HG03460 (cell line): Measurements from ENCODE around the gene GLB1L2.

ENCODE experiments used
- ATAC-seq: cut with Tn5 transposase; IDR thresholded peaks from one replicate; pipeline ENCODE4 v1.9.1; 2021; ENCODE audit not compliant: unreplicated experiment

The GLB1L2 gene

DNA sequence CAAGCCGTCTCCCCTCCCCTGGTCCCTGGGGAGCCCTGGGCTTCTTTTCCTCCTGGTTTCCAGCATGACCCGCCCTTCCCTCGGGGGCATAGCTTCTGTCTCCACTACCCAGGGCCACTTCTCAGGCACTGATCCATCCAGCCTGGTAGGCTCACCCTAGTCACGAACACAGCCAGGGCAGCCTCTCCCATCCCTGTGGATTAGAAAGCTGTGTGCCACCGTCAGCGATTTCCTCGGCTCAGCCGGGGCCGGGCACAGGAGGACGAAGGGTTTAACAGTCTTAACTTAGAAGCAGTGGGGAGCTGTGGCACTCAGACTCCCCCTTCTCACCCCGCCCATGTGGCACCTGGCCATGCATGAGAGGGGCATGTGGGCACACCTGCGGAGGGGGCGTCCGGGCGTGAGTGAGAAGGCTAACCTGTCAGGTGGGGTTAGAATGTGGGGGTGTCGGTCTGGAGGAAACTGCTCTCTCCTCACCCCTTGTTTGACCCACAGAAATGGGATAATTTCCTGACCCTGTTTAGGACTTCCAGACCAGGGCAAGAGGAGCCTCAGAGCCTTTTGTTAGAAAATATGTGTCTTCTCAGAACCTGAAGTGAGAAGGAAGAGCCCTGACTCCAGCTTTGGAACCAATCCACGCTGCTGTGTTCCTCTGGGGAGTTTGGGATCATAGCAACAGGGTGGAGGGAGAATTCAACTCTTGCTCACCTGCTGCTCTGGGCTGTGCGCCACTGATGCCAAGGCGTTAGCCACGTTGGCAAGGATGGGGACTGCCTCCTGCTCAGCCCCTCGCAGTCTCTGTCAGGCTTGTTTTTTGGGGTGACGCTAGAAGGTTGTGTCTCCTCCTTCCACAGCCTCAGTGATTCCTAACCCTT, 14.6 kb downstream of the GLB1L2 start:
- ATAC-seq = no peak

DNA sequence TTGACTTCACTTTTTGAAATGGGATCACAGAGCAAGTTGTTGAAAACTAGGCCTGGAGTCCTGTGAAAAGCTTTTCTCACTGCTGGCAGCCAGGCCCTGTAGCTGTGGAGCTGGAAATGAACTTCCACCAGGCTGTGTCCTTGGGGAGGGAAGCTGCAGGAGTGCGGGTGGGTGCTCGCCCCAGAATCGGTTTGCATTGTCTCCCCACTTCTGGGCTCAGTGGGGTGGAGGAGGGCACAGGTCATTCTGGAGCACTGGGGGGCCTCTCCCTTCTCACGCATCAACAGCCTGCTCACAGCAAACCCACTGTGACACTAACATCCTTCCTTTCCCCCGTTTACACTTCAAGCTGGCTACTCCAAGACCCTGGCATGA, 15.2 kb downstream of the GLB1L2 start:
- no peak for ATAC-seq

DNA sequence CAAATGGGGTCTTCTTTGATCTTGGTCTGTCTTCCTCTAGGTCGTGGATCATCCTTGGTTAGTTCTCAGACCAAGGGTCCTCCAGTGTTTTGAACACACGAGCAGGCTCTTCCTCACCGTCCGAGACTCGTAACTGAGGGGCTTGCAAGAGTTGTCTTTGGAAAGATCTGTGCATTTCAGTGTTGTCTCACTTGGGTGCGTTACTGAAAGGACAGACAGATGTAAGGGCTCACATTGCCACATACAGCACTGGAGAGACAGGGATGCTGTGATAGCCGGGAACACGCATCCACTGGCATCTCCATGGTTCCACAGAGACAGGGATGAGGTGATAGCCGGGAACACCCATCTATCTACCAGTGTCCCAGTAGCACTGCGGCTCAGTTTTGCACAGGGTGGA, 15.7 kb downstream of the GLB1L2 start:
- no peak for ATAC-seq

DNA sequence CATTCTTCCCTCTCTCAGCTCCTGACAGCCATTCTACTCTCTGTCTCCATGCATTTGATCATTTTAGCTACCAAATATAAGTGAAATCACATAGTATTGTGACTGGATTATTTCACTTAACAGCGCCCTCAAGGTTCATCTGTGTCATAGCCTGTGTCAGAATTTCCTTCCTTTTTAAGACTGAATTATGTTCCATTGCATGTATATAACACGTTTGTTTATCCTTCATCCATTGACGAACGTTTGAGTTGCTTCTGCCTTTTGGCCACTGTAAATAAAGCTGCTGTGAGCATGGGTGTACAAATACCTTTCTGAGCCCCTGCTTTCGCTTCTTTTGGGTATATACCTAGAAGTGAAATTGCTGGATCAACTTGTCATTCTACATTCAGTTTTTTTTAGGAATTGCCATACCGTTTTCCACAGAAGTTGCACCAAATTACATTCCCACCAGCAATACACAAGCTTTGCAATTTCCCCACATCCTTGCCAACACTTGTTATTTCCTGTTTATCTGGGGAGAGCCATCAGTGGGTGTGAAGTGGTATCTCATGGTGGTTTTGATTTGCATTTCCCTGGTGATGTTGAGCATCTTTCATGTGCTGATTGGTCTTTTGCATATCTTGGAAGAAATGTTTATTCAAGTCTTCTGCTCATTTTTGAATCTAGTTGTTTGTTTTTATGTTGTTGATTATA, 17.5 kb downstream of the GLB1L2 start:
- ATAC-seq = no peak

DNA sequence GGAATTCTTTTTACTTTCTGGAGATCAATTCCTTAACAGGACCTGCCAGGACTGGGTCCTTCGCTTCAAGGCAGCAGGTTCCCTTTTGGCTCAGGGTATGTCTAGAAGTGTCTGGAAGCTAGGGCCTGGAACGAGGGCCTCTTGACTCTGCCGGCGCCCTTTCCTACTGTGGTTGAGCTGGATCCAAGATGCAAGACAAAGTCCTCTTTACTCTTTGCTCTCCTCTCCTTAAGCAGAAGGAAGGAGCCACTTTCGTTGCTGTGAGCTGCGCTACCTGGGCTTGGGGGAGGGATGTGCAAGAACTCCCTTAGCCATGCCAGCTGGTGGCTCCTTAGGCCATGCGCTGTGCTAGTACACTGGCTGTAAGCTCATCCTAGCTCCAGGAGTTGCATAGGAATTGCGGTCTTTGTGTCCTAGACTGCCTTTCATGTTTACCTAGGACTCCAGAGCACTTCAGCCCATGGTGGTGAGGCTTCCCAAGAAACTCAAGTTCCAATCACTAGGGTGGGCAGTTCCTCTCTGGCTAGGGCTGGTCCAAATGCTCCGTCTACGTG, 18.1 kb downstream of the GLB1L2 start:
- no peak for ATAC-seq

DNA sequence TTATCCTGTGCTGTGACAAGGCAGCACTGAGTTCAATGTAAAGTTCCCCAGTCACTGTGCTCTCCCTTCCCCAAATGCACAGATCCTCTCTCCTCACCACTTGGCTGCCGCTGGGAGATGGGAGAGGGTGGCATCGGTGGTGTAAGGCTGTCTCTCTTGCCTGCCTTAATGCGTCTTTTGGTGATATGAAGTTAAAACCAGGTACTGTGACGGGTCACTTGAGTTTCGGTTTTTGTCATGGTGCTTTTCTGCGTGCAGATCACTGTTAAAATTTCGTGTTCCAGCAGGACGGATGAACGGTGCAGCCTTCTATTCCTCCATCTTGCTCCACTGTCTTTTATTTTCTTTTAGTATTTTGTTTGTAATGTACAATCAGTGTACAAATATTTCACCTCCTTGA, 18.6 kb downstream of the GLB1L2 start:
- peak; percentile 55 for ATAC-seq

DNA sequence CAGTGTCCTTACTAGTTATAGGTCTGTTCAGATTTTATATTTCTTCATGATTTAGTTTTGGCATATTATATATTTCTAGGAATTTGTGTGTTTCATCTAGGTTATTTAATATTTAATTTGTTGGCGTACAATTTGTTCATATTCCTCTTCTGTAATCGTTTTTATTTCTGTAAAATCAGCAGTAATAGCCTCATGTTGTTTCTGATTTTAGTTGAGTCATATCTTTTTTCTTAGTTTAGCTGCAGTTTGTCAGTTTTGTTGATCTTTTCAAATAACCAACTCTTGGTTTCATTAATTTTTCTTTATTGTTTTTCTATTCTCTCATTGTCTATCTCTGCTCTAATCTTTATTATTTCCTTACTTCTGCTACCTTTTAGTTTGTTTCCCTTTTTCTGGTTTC, 20.3 kb downstream of the GLB1L2 start:
- ATAC-seq = no peak

DNA sequence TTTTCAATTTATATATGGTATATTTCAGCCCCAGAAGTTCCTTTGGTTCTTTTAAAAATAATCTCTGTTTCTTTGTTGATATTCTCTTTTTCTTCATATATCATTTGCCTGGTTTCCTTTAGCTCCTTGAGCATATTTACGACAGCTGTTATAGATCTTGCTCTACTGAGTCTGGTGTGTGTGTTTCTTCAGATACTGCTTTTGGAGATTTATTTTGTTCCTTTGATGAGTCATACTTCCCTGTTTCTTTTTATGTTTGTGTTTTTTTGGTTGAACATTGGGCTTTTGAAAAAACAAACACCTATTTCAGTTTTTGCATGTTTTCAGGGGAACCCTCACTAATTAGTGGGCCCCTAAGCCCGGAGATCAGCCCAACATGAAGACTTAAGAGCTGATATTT, 23.3 kb downstream of the GLB1L2 start:
- ATAC-seq = no peak

DNA sequence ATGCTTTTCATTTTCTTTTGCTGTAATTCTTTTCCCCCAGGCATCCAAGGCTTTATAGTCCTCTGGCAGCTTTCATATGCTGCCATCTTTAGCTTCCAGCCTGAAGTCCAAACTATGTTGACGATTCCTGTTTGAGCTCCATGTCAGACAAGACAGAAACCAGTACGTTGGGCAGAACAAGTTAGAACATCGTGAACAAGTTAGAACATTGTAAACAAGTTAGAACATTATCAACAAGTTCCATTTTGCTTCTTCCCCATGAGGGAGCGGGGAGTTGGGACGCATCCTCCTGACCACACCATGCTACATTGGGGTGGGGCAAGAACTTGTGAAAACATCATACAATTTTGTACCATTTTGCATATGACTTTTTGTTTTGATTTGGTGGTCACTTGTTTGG, 23.9 kb downstream of the GLB1L2 start:
- no peak for ATAC-seq

DNA sequence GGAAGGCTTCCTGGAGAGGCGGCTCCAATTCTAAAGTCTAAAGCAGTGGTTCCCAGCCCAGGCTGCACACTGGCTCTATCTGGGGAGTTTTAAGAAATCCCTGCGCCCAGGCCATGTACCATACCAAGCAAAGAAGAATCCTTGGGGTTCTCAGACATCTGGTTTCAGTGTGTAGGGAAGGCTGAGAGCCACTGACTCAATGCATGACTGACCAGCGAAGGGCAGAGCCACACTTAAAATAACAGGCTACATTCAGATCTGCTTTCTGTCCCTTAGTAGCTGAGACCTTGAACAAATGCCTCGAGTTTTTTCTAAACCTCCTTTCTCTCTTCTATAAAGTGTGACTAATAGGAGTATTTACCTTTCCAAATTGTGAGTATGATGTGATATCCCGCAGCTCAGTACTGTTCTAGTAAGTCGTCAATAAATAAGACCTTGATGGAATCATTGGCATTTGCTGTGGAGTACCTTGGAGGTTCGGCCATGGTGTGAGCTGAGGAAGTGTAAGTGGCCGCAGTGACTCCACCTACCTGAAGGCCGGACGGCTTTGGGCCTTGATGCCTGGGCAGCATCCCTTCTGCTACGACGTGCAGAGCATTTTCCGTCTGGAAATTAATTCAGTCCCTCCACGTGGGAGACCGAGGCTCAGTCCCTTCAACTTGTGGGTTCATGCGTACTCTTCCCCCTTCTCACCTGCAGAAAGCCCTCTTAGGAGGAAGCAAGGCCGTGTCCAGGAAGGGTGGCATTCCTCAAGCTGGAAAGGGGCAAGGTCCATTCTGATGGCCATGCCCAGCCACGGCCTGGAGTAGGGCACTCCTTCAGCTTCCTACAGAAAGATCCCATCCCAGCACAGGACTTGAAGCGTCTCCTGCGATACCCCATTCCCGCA, 25.1 kb downstream of the GLB1L2 start:
- ATAC-seq = no peak

DNA sequence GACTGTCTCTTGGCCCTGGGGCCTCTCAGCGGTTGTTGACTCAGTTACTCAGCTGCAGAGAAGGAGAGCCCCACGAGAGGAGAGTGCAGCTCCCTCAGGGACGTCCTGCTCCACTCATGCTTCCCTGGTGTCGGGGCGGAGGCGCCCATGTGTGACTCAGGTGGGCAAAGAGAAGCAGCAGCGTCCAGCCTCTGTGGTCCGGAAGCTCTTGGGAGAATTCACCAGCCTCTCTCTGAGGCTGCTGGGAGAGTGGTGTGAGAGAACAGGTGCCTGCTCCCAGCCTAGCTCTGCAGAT, 25.7 kb downstream of the GLB1L2 start:
- ATAC-seq = no peak

DNA sequence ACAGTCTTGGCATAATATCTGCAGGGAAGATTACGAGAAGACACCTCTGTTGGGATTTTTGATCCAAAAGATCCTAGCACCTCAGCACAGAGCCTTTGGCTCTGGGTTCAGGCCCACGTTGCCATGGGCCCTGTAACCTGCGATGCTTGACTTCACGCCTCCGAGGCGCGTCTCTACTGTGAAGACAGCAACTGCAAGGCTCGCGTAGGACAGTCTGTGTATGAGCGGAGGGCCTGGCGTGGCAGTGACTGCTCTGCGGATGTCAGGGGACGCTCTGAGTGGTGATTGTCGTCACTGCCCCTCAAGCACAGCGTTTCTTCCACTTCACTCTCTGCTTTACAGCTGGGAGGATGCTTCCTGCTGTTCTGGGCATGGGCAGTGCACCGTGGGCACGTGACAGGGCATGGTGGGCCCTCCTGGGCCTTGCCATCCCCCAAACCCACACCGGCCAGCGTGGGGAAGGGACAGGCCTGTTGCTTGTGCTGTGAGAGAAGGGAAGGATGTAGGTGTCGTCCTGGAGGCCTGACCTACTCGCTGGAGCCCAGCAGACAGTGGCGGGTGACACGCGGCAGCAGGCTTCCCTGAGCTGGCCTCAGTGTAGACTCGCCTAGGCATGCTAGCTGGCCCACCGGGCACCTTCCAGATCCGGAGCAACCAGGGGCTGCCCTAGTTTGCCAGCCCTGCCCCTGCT, 26.5 kb downstream of the GLB1L2 start:
- no peak for ATAC-seq

DNA sequence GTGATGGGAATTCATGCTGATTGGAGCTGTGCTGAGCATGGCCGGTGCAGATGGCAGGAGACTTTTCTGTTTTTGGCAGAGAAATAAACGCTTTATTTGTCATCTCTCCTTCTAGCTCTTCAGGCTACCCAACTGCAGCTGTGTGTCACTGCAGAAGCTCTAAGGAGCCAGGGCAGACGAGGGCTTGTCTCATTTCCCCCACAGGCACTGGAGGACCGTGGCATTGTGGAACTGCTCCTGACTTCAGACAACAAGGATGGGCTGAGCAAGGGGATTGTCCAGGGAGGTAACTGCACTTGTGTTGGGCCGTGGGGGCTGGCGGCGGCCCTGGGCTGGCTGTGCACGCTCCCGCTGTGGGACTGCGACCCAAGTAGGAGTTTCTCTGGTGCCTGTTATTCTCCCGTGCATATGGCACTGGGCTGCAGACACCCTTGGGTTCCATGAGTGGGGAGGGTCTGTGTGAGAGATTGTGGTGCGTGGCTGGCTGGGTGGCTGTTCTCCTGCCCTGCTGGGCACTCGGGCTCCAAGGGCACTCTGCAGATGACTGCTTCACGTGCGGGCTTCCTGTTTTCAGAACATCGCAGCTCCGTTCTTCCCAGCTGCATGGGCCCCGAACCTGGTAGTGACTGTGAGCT, 27.2 kb downstream of the GLB1L2 start:
- ATAC-seq = no peak

DNA sequence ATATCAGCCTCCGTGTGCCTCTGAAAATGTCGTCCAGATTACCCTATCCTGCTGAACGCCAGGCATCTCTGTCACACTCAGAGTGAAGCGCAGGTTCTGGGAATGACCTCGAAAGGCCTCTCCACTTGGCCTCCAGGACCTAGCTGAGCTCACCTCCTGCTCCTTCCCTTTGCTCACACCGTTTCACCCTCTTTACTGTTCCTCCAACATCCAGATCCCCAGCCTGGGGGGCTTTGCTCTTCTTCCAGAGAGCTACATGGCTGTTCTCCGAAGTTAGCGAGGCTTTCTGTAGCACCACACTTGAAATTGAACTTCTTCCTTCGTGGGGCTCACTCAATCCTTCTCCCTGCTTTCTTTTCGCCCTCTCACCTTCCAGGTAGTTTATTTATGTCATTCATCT, 27.9 kb downstream of the GLB1L2 start:
- ATAC-seq = no peak

DNA sequence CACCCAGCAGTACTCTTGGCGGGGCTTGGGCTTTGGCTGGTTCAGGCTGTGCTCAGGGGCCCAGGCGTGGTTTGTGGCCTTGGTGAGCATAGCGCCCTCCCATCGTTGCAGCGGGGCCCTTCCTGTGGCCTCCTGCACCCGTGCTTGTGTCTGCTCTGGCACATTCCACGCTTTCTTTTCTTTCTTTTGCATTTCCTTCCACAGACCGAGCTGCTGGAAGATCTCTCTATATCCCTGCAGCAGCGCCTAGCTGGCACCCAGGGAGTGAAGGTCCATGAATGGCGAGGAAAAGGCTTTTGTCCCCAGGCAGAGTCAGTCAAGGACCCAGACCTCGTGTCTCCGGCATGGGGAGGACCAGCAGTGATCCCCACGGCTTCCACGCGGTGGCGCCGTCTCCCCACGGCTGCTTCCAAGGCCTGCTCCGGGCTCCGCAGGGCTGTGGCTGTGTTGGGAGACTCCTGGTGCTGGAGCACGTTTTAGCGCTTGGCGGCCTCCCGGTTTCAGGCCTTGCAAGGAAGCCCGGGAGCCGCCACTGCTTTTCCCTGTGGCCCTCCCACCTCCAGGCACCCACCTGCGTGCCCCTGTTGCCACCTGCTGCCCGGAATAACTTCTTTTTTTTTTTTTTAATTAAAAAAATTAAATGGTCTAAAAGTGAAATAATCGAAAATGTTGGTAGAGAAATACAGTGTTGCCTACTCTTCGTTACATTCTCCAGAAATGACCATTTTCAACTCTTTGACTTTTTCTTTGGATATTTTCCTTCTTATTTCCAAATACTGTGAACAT, 28.5 kb downstream of the GLB1L2 start:
- peak; percentile 82 for ATAC-seq

DNA sequence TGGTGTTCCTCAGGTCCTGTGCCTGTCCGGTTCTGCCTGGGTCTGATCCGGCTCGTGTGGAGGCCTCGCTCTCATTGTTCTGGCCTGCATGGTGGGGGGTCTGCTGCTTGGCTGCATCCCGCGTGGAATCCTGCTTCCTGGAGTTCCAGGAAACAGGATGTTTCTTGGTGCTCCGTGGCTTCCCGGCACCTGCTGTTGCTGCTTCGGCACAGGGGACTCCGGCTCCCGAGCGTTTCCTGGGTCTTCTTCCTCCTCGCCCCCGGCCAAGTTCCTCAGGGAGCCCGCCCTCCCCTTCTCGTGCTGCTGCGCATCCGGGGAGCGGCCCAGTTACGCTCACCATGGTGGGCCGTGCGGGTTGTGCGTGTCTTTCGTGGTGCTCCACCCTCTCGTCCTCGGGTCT, 29.9 kb downstream of the GLB1L2 start:
- no peak for ATAC-seq

DNA sequence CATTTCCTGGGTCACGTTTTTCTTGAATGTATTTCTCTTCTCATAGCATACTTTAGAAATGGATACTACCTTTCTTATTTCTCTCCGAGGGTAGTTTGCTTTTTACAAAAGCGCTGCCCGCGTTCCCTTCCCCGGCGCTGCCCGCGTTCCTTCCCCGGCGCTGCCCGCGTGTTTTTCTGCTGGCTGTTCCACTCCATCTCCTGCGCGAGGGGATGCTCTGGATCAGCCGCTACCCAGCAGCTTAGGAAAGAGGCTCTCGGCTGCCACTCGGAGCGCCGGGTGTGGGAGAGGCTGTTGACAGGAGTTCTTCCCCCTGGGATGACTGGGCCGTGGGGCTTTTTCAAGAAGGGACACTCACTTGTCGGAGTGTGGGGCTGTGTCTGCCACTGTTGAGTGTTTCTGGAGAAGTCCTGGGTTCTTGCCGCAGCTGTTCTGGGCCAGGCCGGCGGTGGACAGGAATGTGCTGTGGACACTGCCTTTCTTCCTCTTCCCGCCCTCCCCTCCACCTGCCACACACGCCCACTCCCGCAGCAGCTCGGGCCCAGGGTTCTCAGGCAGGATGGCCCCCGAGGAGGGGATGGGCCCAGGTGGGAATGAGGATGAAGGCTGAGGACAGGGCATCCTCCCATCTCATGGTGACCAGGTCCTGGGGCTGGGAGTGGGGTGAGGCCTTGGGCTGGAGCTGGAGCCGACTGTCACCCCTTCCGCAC, 30.6 kb downstream of the GLB1L2 start:
- ATAC-seq = no peak

DNA sequence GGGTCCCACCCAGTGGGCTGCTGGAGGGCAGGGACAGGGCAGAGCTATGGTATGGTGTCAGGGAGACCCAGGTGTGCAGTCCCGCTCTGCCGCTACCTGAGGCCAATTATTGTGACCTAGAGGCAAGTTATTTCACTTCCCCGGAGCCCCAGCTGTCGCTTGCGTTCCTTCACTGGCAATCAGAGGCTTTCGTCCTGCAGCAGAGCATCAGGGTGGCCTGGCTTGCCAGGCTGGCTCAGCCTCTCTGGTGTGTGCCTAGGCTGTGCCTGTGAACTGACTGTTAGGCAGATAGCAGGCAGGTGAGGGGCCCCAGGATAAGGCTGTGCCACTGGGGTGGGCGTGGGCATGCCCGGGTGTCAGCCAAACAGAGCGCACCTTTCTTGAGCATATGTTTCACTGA, 31.4 kb downstream of the GLB1L2 start:
- no peak for ATAC-seq

DNA sequence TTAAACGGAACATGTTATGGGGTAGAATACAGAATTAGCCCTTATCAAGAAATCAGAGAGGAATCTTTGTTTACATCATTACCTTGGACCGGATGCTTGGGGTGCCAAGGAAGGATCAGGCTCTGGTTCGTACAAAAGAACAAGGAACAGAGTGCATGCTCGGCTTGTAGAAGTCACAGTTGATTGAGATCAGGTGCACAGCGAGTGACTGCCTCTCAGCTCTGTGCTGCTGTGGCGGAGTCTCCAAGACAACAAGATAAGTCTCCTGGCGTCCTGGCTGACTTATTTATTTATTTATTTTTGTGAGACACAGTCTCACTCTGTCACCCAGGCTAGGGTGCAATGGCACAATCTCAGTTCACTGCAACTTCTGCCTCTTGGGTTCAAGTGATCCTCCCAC, 31.8 kb downstream of the GLB1L2 start:
- no peak for ATAC-seq
